Neural crest cell (in vitro differentiated cells): ENCODE results near the gene DNER. TPM values are rescaled to one million over a fixed set of nuclear protein-coding genes. Genes with fewer than 3 reads are reported as not detected.

ENCODE experiments used
- DNase-seq: peaks from one replicate; pipeline ENCODE4 v3.0.0; 2021; ENCODE audit warnings: low read depth, mixed read lengths, low spot score
- H3K27ac Mint-ChIP-seq: one replicate; pipeline ENCODE4 v1.8.0; 2021; ENCODE audit warnings: mild to moderate bottlenecking, mixed read lengths; ENCODE audit not compliant: unreplicated experiment
- H3K27me3 Mint-ChIP-seq: 2 replicates; pipeline ENCODE4 v1.8.0; 2021; ENCODE audit warnings: low read depth, mild to moderate bottlenecking, mixed read lengths
- H3K36me3 Mint-ChIP-seq: 2 replicates; pipeline ENCODE4 v1.8.0; 2021; ENCODE audit warnings: low read depth, mild to moderate bottlenecking, mixed read lengths
- H3K4me1 Mint-ChIP-seq: 2 replicates; pipeline ENCODE4 v1.8.0; 2021; ENCODE audit warnings: mixed read lengths
- H3K4me3 Mint-ChIP-seq: one replicate; pipeline ENCODE4 v1.8.0; 2021; ENCODE audit warnings: mild to moderate bottlenecking, mixed read lengths
- H3K9me3 Mint-ChIP-seq: 2 replicates; pipeline ENCODE4 v1.8.0; 2021; ENCODE audit warnings: mixed read lengths
- CTCF ChIP-seq: fragments of 200-600 bp; sonication (generic); conservative IDR thresholded peaks from 2 replicates; pipeline ENCODE4 v1.5.0; 2021; ENCODE audit warnings: antibody characterized with exemption, mild to moderate bottlenecking
- total RNA-seq: library from RNA; stranded (reverse); gene quantifications from 2 replicates; pipeline ENCODE4 v1.2.1, GENCODE V29; 2021

The DNER gene
- total RNA-seq, 1 donor from 2014 or later, result 4.1 TPM

DNA sequence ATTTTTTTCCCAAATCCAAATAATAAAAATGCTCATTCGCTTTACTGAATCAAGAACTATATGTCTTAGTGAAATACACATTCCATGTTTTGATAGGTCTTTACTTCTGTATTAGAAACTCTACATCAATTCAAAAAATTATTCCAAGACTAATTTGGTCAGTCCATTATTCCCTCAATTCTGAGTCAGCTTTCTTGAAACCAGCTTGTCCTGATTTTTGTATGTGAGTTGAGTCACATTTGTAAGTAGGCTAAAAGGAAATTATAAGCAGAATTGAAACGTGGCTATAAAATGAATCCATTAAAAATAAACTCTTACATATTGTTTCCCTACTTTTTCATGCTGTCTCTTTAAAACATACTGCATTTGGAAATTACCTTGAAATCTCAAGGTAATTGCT, 113.0 kb downstream of the DNER start:
- no peak overlapping the region for H3K27ac Mint-ChIP-seq
- H3K9me3 Mint-ChIP-seq, result peaks cover 3% of the 10 kb centered on the region
- peaks cover 21% of the 10 kb centered on the region for H3K27me3 Mint-ChIP-seq
- no peak for DNase-seq
- no peak overlapping the region for H3K4me3 Mint-ChIP-seq
- no peaks in the 10 kb centered on the region for H3K36me3 Mint-ChIP-seq
- H3K4me1 Mint-ChIP-seq, result peaks cover 5% of the 10 kb centered on the region
- no peak for TF ChIP-seq CTCF

DNA sequence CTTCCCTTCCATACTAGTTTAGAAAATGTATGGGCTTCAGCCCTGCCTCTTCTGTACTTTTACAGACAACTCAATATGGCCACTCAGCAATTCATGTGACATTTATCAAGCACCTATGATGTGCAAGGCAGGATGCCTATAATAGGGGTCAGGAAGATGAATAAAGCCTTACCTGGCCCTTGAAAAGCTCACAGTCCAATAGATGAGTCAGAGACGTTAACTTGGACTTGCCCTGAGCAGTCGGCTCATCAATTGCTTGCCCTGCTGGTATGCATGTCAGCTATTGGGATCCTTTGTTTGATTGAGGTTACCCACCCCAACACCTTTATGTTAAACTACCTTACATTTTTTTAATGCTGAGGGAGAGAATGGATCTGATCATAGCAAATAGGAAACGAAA, 116.1 kb downstream of the DNER start:
- Mint-ChIP-seq H3K27me3 (peaks cover 21% of the 10 kb centered on the region), H3K27ac (no peak overlapping the region), H3K4me3 (no peak overlapping the region), H3K4me1 (peaks cover 5% of the 10 kb centered on the region), H3K36me3 (no peaks in the 10 kb centered on the region), H3K9me3 (no peaks in the 10 kb centered on the region)
- DNase-seq, result no peak
- no peak for TF ChIP-seq CTCF

GRCh38 chr2:229596796-229597195, 117.6 kb downstream of the DNER start:
- no peak for DNase-seq
- no peaks in the 10 kb centered on the region for H3K36me3 Mint-ChIP-seq
- H3K4me3 Mint-ChIP-seq, result no peak overlapping the region
- no peaks in the 10 kb centered on the region for H3K4me1 Mint-ChIP-seq
- no peak overlapping the region for H3K27ac Mint-ChIP-seq
- peaks cover 18% of the 10 kb centered on the region for H3K27me3 Mint-ChIP-seq
- TF ChIP-seq CTCF, result no peak
- H3K9me3 Mint-ChIP-seq, result no peaks in the 10 kb centered on the region

DNA sequence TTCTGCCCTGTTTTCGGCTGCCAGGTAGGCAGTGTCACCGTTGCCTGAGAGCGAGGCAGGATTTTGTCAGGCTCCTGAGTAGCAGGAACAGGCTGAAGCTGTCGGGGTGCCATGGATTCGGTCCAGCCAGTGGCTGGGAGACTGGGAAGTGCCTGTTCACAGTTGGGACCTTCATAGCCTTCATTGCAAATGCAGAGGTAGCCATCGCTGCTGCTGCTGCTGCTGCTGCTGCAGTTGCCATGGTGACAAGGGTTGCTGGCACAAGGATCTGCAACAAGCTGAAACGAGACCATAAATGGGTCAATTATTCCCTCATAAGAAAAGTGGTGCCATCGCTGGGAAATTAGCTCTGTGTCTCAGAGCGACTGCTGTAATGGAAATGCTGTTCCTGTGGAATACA, 122.7 kb downstream of the DNER start:
- Mint-ChIP-seq H3K36me3 (no peaks in the 10 kb centered on the region), H3K9me3 (no peaks in the 10 kb centered on the region), H3K4me3 (no peak overlapping the region), H3K4me1 (peaks cover 8% of the 10 kb centered on the region), H3K27me3 (peaks cover 4% of the 10 kb centered on the region), H3K27ac (no peak overlapping the region)
- DNase-seq, result no peak
- TF ChIP-seq CTCF, result no peak

- no peak overlapping the region for H3K27ac Mint-ChIP-seq
- peak; percentile 75 for DNase-seq
- H3K27me3 Mint-ChIP-seq, result peaks cover 11% of the 10 kb centered on the region
- H3K9me3 Mint-ChIP-seq, result no peaks in the 10 kb centered on the region
- peak; percentile 94 for TF ChIP-seq CTCF
- peaks cover 9% of the 10 kb centered on the region for H3K4me1 Mint-ChIP-seq
- no peaks in the 10 kb centered on the region for H3K36me3 Mint-ChIP-seq
- H3K4me3 Mint-ChIP-seq, result peak overlapping the region; percentile 56
Measured at GRCh38 chr2:229586746-229587705, 127.3 kb downstream of the DNER start.
